MM.1S (cell line): Measurements from ENCODE around the gene PPP1R12B.

Source experiments
- EZH2 ChIP-seq: fragments of 300-600 bp; sonication (generic); optimal IDR thresholded peaks from 2 replicates; pipeline ENCODE3; 2017; ENCODE audit warnings: low read depth, mild to moderate bottlenecking, antibody characterized with exemption, low read length, mixed read lengths
- TF ChIP-seq, protein P1 (sequence below): fragments of 300-600 bp; sonication (generic); IDR thresholded peaks from 2 replicates; pipeline ENCODE4 v1.5.1; 2016; ENCODE audit warnings: antibody characterized with exemption, low read length, mixed read lengths

DNA sequence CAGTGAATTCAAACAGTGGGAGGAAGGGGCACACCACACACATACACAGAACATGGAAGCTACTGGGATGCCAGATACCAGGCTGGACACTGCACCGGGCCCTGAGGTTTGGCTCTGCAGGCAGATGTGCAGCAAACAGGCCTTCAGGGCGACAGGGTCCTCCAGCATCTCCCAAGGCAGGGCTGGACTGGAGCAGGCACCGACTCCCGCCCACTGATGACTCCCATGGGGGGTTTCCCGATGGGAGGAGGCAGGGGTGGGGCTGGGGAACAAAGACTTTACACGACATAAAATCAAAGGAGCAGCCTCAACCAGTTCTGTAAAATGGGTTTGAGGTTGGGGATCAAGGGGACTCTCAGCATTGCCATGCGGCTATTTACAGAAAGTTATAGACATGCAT, 243.6 kb downstream of the PPP1R12B start:
- TF ChIP-seq, protein P1, sequence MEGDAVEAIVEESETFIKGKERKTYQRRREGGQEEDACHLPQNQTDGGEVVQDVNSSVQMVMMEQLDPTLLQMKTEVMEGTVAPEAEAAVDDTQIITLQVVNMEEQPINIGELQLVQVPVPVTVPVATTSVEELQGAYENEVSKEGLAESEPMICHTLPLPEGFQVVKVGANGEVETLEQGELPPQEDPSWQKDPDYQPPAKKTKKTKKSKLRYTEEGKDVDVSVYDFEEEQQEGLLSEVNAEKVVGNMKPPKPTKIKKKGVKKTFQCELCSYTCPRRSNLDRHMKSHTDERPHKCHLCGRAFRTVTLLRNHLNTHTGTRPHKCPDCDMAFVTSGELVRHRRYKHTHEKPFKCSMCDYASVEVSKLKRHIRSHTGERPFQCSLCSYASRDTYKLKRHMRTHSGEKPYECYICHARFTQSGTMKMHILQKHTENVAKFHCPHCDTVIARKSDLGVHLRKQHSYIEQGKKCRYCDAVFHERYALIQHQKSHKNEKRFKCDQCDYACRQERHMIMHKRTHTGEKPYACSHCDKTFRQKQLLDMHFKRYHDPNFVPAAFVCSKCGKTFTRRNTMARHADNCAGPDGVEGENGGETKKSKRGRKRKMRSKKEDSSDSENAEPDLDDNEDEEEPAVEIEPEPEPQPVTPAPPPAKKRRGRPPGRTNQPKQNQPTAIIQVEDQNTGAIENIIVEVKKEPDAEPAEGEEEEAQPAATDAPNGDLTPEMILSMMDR, result no peak
- TF ChIP-seq EZH2, result no peak
